B cell (primary cell): Measurements from ENCODE around the gene PACRG. TPM values are rescaled to one million over a fixed set of nuclear protein-coding genes. Genes with fewer than 3 reads are reported as not detected.

ENCODE experiments used
- ATAC-seq: fragments of 200-7000 bp; cut with Tn5 transposase; one replicate; pipeline ENCODE4 v1.10.0; 2021; ENCODE audit warnings: low read depth, mild to moderate bottlenecking, moderate number of reproducible peaks, moderate library complexity
- CTCF ChIA-PET: fragments of 350-600 bp; sonication (Branson Sonifier 250); formaldehyde crosslinking; loops from one replicate; lab custom pipeline; 2021; ENCODE audit warnings: antibody characterized with exemption, inconsistent platforms; lab: Charles Lee
- POLR2A ChIA-PET: fragments of 350-600 bp; sonication (Branson Sonifier 250); formaldehyde crosslinking; loops from one replicate; lab custom pipeline; 2021; ENCODE audit warnings: antibody characterized with exemption; lab: Charles Lee
- DNase-seq: peaks from one replicate; pipeline ENCODE4 v3.0.0; 2013
- H2AFZ ChIP-seq: 2 replicates; pipeline ENCODE4 v1.6.1; 2012; ENCODE audit warnings: mild to moderate bottlenecking, low read depth, low read length; ENCODE audit not compliant: insufficient read depth, poor library complexity, severe bottlenecking
- H3K27ac ChIP-seq, 2 donors: 1 replicate in 1 of 2; 2 replicates in 1 of 2; pipeline ENCODE4 v1.5.1; 2012 to 2013; ENCODE audit warnings: low read length in 2 of 2, mild to moderate bottlenecking in 2 of 2, moderate library complexity in 1 of 2
- H3K27me3 ChIP-seq, 4 experiments: fragments of 200-600 bp in 1 of 4; sonication (generic) in 1 of 4; replicated peaks in 1 of 4; 1 replicate in 2 of 4; 2 replicates in 2 of 4; pipeline versions ENCODE4 v1.6.1 to v1.7.0; 2013 to 2016; ENCODE audit warnings: low read length in 3 of 4, mild to moderate bottlenecking in 2 of 4, mixed read lengths in 1 of 4, moderate library complexity in 1 of 4; ENCODE audit not compliant: insufficient read depth in 4 of 4, control insufficient read depth in 3 of 4; ENCODE audit errors: control extremely low read depth in 1 of 4
- H3K36me3 ChIP-seq, 2 experiments: replicated peaks in 1 of 2; 1 replicate in 1 of 2; 2 replicates in 1 of 2; pipeline versions ENCODE4 v1.6.1 to v1.7.1; 2013; ENCODE audit warnings: low read length in 1 of 2; ENCODE audit not compliant: insufficient read depth in 2 of 2, control insufficient read depth in 1 of 2; ENCODE audit errors: control extremely low read depth in 1 of 2, extremely low read depth in 1 of 2
- H3K4me1 ChIP-seq, 2 donors: fragments of 200-600 bp in 1 of 2; sonication (generic) in 1 of 2; 1 replicate in 1 of 2; 2 replicates in 1 of 2; pipeline versions ENCODE4 v1.5.1 to v1.6.1; 2013 to 2017; ENCODE audit warnings: low read length in 2 of 2; ENCODE audit not compliant: control insufficient read depth in 2 of 2, insufficient read depth in 2 of 2
- H3K4me2 ChIP-seq: replicated peaks from 2 replicates; pipeline ENCODE3; 2012; ENCODE audit warnings: mild to moderate bottlenecking, low read depth, low read length; ENCODE audit not compliant: poor library complexity, severe bottlenecking
- H3K4me3 ChIP-seq, 5 experiments: fragments of 200-600 bp in 1 of 5; sonication (generic) in 1 of 5; 1 replicate in 3 of 5; 2 replicates in 2 of 5; pipeline versions ENCODE4 v1.5.1 to v1.7.0; 2011 to 2016; ENCODE audit warnings: low read length in 4 of 5, mild to moderate bottlenecking in 4 of 5, low read depth in 2 of 5, control low read depth in 1 of 5, moderate library complexity in 1 of 5; ENCODE audit not compliant: insufficient read depth in 1 of 5; ENCODE audit errors: control extremely low read depth in 1 of 5, extremely low read depth in 1 of 5
- H3K79me2 ChIP-seq: fragments of 200-600 bp; sonication (generic); one replicate; pipeline ENCODE4 v1.6.0; 2016; ENCODE audit warnings: low read length; ENCODE audit not compliant: control insufficient read depth, insufficient read depth
- H3K9ac ChIP-seq: fragments of 200-600 bp; sonication (generic); 2 replicates; pipeline ENCODE4 v1.6.1; 2017; ENCODE audit warnings: mild to moderate bottlenecking, low read length, moderate library complexity
- H3K9me3 ChIP-seq, 3 donors: one replicate each; pipeline versions ENCODE4 v1.6.1 to v1.7.1; 2013; ENCODE audit warnings: low read length in 2 of 3; ENCODE audit not compliant: control insufficient read depth in 2 of 3, insufficient read depth in 1 of 3; ENCODE audit errors: control extremely low read depth in 1 of 3
- H4K20me1 ChIP-seq: 2 replicates; pipeline ENCODE4 v1.6.0; 2012; ENCODE audit warnings: mild to moderate bottlenecking, low read length; ENCODE audit not compliant: insufficient read depth, control insufficient read depth, poor library complexity, severe bottlenecking
- H3K27ac Mint-ChIP-seq: one replicate; pipeline ENCODE4 v1.8.0; 2021; ENCODE audit warnings: mixed read lengths
- H3K27me3 Mint-ChIP-seq: one replicate; pipeline ENCODE4 v1.8.0; 2021; ENCODE audit warnings: mixed read lengths
- H3K4me1 Mint-ChIP-seq: one replicate; pipeline ENCODE4 v1.8.0; 2021; ENCODE audit warnings: mixed read lengths
- H3K4me3 Mint-ChIP-seq: one replicate; pipeline ENCODE4 v1.8.0; 2021; ENCODE audit warnings: mixed read lengths
- H3K9me3 Mint-ChIP-seq: one replicate; pipeline ENCODE4 v1.8.0; 2022; ENCODE audit warnings: mixed read lengths; ENCODE audit not compliant: insufficient read depth
- EZH2 ChIP-seq: IDR thresholded peaks from 2 replicates; pipeline ENCODE4 v1.6.1; 2012; ENCODE audit warnings: borderline replicate concordance, low read depth, mild to moderate bottlenecking, moderate library complexity, low read length; ENCODE audit not compliant: insufficient read depth, poor library complexity, severe bottlenecking
- WGBS: methylation state at CpG from one replicate; pipeline ENCODE4 v1.1.5; 2013; ENCODE audit warnings: missing lambda C conversion rate; ENCODE audit not compliant: insufficient coverage; 5-methylcytosine and 5-hydroxymethylcytosine counted together
- intact Hi-C: fragments of 100-400 bp; cut with micrococcal nuclease; formaldehyde crosslinking; loops from one replicate; pipeline ENCODE4 v1.10.0; 2022
- polyA plus RNA-seq: library from polyadenylated mRNA; depleted of rRNA; stranded (reverse); fragments of >200 nt; gene quantifications from 2 replicates; pipeline ENCODE4 v1.2.3, GENCODE V29; 2012
- total RNA-seq, 2 donors: library from RNA; stranded (reverse); fragments of 120-200 nt in 1 of 2; gene quantifications; 1 replicate in 1 of 2; 2 replicates in 1 of 2; pipeline versions ENCODE4 v1.2.3 to v1.2.4, GENCODE V29; 2013 to 2022
- TF ChIP-seq, protein P1 (sequence below): fragments of 200-600 bp; IDR thresholded peaks from one replicate; pipeline ENCODE4 v1.8.0; 2022; ENCODE audit warnings: antibody characterized with exemption, mild to moderate bottlenecking

The PACRG gene
- total and polyA plus RNA-seq, 2 donors (not counting 1 experiment from before 2014, with no cell fraction given), result not detected

GRCh38 chr6:162819284-162819683 lies 91.5 kb downstream of the PACRG start:
- POLR2A ChIA-PET, result no interaction called here
- Histone ChIP-seq H3K27ac (no peak overlapping the region), H4K20me1 (no peaks in the 10 kb centered on the region), H3K36me3 (no peaks in the 10 kb centered on the region), H3K79me2 (no peaks in the 10 kb centered on the region), H3K27me3 (no peaks in the 10 kb centered on the region), H3K9ac (no peak overlapping the region), H2AFZ (no peak overlapping the region), H3K4me1 (no peaks in the 10 kb centered on the region), H3K4me3 (no peak overlapping the region), H3K4me2 (no peak overlapping the region), H3K9me3 (no peaks in the 10 kb centered on the region)
- Mint-ChIP-seq H3K4me3 (no peak overlapping the region), H3K27ac (no peak overlapping the region), H3K27me3 (no peaks in the 10 kb centered on the region), H3K9me3 (peaks cover 2% of the 10 kb centered on the region), H3K4me1 (no peaks in the 10 kb centered on the region)
- no CpG with 5 or more reads among the region's 2 CpGs for WGBS
- CTCF ChIA-PET, result no interaction called here
- TF ChIP-seq, protein P1, sequence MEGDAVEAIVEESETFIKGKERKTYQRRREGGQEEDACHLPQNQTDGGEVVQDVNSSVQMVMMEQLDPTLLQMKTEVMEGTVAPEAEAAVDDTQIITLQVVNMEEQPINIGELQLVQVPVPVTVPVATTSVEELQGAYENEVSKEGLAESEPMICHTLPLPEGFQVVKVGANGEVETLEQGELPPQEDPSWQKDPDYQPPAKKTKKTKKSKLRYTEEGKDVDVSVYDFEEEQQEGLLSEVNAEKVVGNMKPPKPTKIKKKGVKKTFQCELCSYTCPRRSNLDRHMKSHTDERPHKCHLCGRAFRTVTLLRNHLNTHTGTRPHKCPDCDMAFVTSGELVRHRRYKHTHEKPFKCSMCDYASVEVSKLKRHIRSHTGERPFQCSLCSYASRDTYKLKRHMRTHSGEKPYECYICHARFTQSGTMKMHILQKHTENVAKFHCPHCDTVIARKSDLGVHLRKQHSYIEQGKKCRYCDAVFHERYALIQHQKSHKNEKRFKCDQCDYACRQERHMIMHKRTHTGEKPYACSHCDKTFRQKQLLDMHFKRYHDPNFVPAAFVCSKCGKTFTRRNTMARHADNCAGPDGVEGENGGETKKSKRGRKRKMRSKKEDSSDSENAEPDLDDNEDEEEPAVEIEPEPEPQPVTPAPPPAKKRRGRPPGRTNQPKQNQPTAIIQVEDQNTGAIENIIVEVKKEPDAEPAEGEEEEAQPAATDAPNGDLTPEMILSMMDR, result no peak
- no peak for TF ChIP-seq EZH2
- ATAC-seq, result no peak
- no peak for DNase-seq
- intact Hi-C loops, result no loop called here

DNA sequence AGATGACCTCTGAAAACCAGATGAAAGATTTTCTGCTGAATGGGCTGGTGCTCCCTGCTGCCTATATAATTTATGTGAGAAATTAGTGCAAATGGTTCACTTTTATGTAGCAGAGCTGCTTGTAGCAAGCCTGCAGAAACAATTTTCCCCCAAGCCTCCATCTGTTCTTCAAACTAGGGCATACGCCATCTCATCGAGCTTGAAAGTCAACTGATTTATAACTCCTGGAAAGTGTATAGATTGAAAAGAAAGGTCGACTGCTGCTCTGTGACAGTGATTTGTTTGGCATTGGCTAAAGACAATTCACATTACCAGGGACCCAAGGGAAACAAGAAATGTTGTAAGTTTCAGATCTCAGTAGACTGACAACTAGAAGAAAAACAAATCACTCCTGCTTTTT lies 93.3 kb downstream of the PACRG start:
- TF ChIP-seq, protein P1, result no peak
- TF ChIP-seq EZH2, result no peak
- H3K36me3 ChIP-seq, result no peaks in the 10 kb centered on the region
- no peaks in the 10 kb centered on the region for H4K20me1 ChIP-seq
- no peaks in the 10 kb centered on the region for H3K27me3 Mint-ChIP-seq
- ATAC-seq (no peak), DNase-seq (no peak)
- POLR2A ChIA-PET, result no interaction called here
- H2AFZ ChIP-seq, result no peak overlapping the region
- peaks cover 2% of the 10 kb centered on the region for H3K9me3 Mint-ChIP-seq
- H3K9me3 ChIP-seq, result no peaks in the 10 kb centered on the region
- H3K27ac ChIP-seq, result no peak overlapping the region
- no CpG with 5 or more reads among the region's 3 CpGs for WGBS
- no peaks in the 10 kb centered on the region for H3K4me1 ChIP-seq
- no peaks in the 10 kb centered on the region for H3K27me3 ChIP-seq
- no peak overlapping the region for H3K9ac ChIP-seq
- no peaks in the 10 kb centered on the region for H3K4me1 Mint-ChIP-seq
- no peak overlapping the region for H3K4me3 ChIP-seq
- intact Hi-C loops, result no loop called here
- CTCF ChIA-PET, result no interaction called here
- H3K79me2 ChIP-seq, result no peaks in the 10 kb centered on the region
- no peak overlapping the region for H3K27ac Mint-ChIP-seq
- H3K4me2 ChIP-seq, result no peak overlapping the region
- no peak overlapping the region for H3K4me3 Mint-ChIP-seq
